Neural cell (in vitro differentiated cells): ENCODE measurements around the gene DOP1B. TPM values are rescaled to one million over a fixed set of nuclear protein-coding genes. Genes with fewer than 3 reads are reported as not detected.

Source experiments
- H2AFZ ChIP-seq: fragments of 200-600, 300-800 bp; sonication (generic), shearing (Covaris generic); 2 replicates; pipeline ENCODE4 v1.6.0; 2014; ENCODE audit warnings: low read depth, mild to moderate bottlenecking, antibody characterized with exemption, low read length, moderate library complexity
- H3F3A ChIP-seq: fragments of 200-600 bp; shearing (Covaris generic); 2 replicates; pipeline ENCODE4 v1.6.1; 2016; ENCODE audit warnings: mild to moderate bottlenecking, moderate library complexity, mixed read lengths, antibody characterized with exemption, low read length; ENCODE audit not compliant: insufficient read depth, poor library complexity, severe bottlenecking
- H3K27ac ChIP-seq: fragments of 200-600, 300-800 bp; sonication (generic), shearing (Covaris generic); 2 replicates; pipeline ENCODE4 v1.5.1; 2014; ENCODE audit warnings: mild to moderate bottlenecking, low read length, moderate library complexity
- H3K27me3 ChIP-seq: fragments of 300-800, 200-600 bp; sonication (generic), shearing (Covaris generic); 2 replicates; pipeline ENCODE4 v1.6.0; 2014; ENCODE audit warnings: mild to moderate bottlenecking, low read depth, low read length, moderate library complexity; ENCODE audit not compliant: insufficient read depth
- H3K36me3 ChIP-seq: fragments of 300-800, 200-600 bp; sonication (generic), shearing (Covaris generic); 2 replicates; pipeline ENCODE4 v1.5.1; 2014; ENCODE audit warnings: mild to moderate bottlenecking, antibody characterized with exemption, low read length, moderate library complexity; ENCODE audit not compliant: insufficient read depth
- H3K4me2 ChIP-seq: fragments of 300-800, 200-600 bp; sonication (generic), shearing (Covaris generic); 2 replicates; pipeline ENCODE4 v1.6.0; 2014; ENCODE audit warnings: mild to moderate bottlenecking, low read length
- H3K4me3 ChIP-seq: fragments of 300-800, 200-600 bp; sonication (generic), shearing (Covaris generic); 2 replicates; pipeline ENCODE4 v1.5.1; 2014; ENCODE audit warnings: mild to moderate bottlenecking, low read length, moderate library complexity
- H3K79me2 ChIP-seq: fragments of 200-600 bp; shearing (Covaris generic); replicated peaks from 2 replicates; pipeline ENCODE4 v1.6.0; 2014; ENCODE audit warnings: mild to moderate bottlenecking, low read length, moderate library complexity; ENCODE audit not compliant: insufficient read depth
- H3K9ac ChIP-seq: fragments of 300-800, 200-600 bp; sonication (generic), shearing (Covaris generic); 2 replicates; pipeline ENCODE4 v1.6.1; 2016; ENCODE audit warnings: mild to moderate bottlenecking, low read length, mixed read lengths
- H3K9me2 ChIP-seq: fragments of 200-600 bp; shearing (Covaris generic); 2 replicates; pipeline ENCODE4 v1.6.1; 2016; ENCODE audit warnings: mild to moderate bottlenecking, low read length, mixed read lengths; ENCODE audit not compliant: insufficient read depth
- H3K9me3 ChIP-seq: fragments of 200-600, 300-800 bp; sonication (generic), shearing (Covaris generic); 2 replicates; pipeline ENCODE4 v1.6.1; 2016; ENCODE audit warnings: mild to moderate bottlenecking, mixed run types, low read length, moderate library complexity, mixed read lengths
- H4K20me1 ChIP-seq: fragments of 200-600 bp; shearing (Covaris generic); 2 replicates; pipeline ENCODE4 v1.6.1; 2016; ENCODE audit warnings: mild to moderate bottlenecking, mixed run types; ENCODE audit not compliant: insufficient read depth
- CTCF ChIP-seq: fragments of 450-650 bp; IDR thresholded peaks from 2 replicates; pipeline ENCODE4 v1.5.1; 2014; ENCODE audit warnings: antibody characterized with exemption, mild to moderate bottlenecking, moderate library complexity; ENCODE audit not compliant: poor library complexity, severe bottlenecking
- EP300 ChIP-seq: fragments of 450-650 bp; conservative IDR thresholded peaks from 2 replicates; pipeline ENCODE4 v1.6.1; 2014; ENCODE audit warnings: antibody characterized with exemption, mild to moderate bottlenecking, moderate library complexity; ENCODE audit not compliant: poor library complexity, severe bottlenecking
- EZH2 ChIP-seq: fragments of 200-600, 300-800 bp; shearing (Covaris generic), sonication (generic); IDR thresholded peaks from 2 replicates; pipeline ENCODE4 v1.6.1; 2014; ENCODE audit warnings: antibody characterized with exemption, low read length, borderline replicate concordance, mild to moderate bottlenecking; ENCODE audit not compliant: insufficient read depth, poor library complexity, severe bottlenecking
- MXI1 ChIP-seq: fragments of 450-650 bp; conservative IDR thresholded peaks from 2 replicates; pipeline ENCODE4 v1.6.1; 2014; ENCODE audit warnings: antibody characterized with exemption, mild to moderate bottlenecking; ENCODE audit not compliant: poor library complexity, severe bottlenecking
- POLR2AphosphoS5 ChIP-seq: IDR thresholded peaks from 2 replicates; pipeline ENCODE4 v1.6.1; 2012
- RAD21 ChIP-seq: fragments of 450-650 bp; conservative IDR thresholded peaks from 2 replicates; pipeline ENCODE4 v1.6.1; 2014; ENCODE audit warnings: antibody characterized with exemption, mild to moderate bottlenecking, moderate library complexity
- REST ChIP-seq: IDR thresholded peaks from 2 replicates; pipeline ENCODE4 v1.6.1; 2012; ENCODE audit warnings: borderline replicate concordance
- SMC3 ChIP-seq: fragments of 450-650 bp; conservative IDR thresholded peaks from 2 replicates; pipeline ENCODE4 v1.6.1; 2014; ENCODE audit warnings: antibody characterized with exemption, mild to moderate bottlenecking, moderate library complexity; ENCODE audit not compliant: poor library complexity
- TAF1 ChIP-seq: IDR thresholded peaks from 2 replicates; pipeline ENCODE4 v1.6.1; 2012; ENCODE audit warnings: low read depth
- polyA plus RNA-seq: library from polyadenylated mRNA; depleted of rRNA; stranded (reverse); fragments of >200 nt; gene quantifications from 2 replicates; pipeline ENCODE4 v1.2.3, GENCODE V29; 2014

DOP1B gene
- polyA plus RNA-seq, 1 donor from 2014 or later, result 14.0 TPM

GRCh38 chr21:36126208-36126565, 30.4 kb upstream of the DOP1B start:
- no peaks in the 10 kb centered on the region for H3K36me3 ChIP-seq
- H3K79me2 ChIP-seq, result no peaks in the 10 kb centered on the region
- H2AFZ ChIP-seq, result no peak overlapping the region
- H3K4me2 ChIP-seq, result no peak overlapping the region
- H3K27ac ChIP-seq, result no peak overlapping the region
- peaks cover 10% of the 10 kb centered on the region for H3K27me3 ChIP-seq
- H3K4me3 ChIP-seq, result no peak overlapping the region
- no peak for TF ChIP-seq POLR2AphosphoS5
- no peaks in the 10 kb centered on the region for H4K20me1 ChIP-seq
- H3K9me3 ChIP-seq, result no peaks in the 10 kb centered on the region
- H3K9me2 ChIP-seq, result no peaks in the 10 kb centered on the region
- no peaks in the 10 kb centered on the region for H3F3A ChIP-seq
- no peak overlapping the region for H3K9ac ChIP-seq

GRCh38 chr21:36126621-36127110, 30.0 kb upstream of the DOP1B start:
- TF ChIP-seq POLR2AphosphoS5 (no peak), REST (no peak)
- Histone ChIP-seq H3K36me3 (no peaks in the 10 kb centered on the region), H2AFZ (no peak overlapping the region)

GRCh38 chr21:36127250-36127904, 29.2 kb upstream of the DOP1B start:
- no peaks in the 10 kb centered on the region for H3K79me2 ChIP-seq
- TF ChIP-seq MXI1, result no peak
- H2AFZ ChIP-seq, result no peak overlapping the region
- H3K4me3 ChIP-seq, result no peak overlapping the region
- no peak overlapping the region for H3K9ac ChIP-seq
- no peaks in the 10 kb centered on the region for H3K9me2 ChIP-seq
- H3K27me3 ChIP-seq, result peaks cover 15% of the 10 kb centered on the region
- no peaks in the 10 kb centered on the region for H4K20me1 ChIP-seq
- H3K9me3 ChIP-seq, result no peaks in the 10 kb centered on the region
- no peaks in the 10 kb centered on the region for H3F3A ChIP-seq
- no peaks in the 10 kb centered on the region for H3K36me3 ChIP-seq
- H3K27ac ChIP-seq, result no peak overlapping the region
- no peak overlapping the region for H3K4me2 ChIP-seq

More at GRCh38 chr21:36126621-36127110, 30.0 kb upstream of the DOP1B start:
- Histone ChIP-seq H3K9ac (no peak overlapping the region), H3K9me3 (no peaks in the 10 kb centered on the region), H3K9me2 (no peaks in the 10 kb centered on the region), H3F3A (no peaks in the 10 kb centered on the region), H4K20me1 (no peaks in the 10 kb centered on the region), H3K4me2 (no peak overlapping the region), H3K27ac (no peak overlapping the region), H3K79me2 (no peaks in the 10 kb centered on the region), H3K27me3 (peaks cover 10% of the 10 kb centered on the region), H3K4me3 (no peak overlapping the region)

- Histone ChIP-seq H3K4me3 (no peak overlapping the region), H3K36me3 (no peaks in the 10 kb centered on the region), H3K27ac (no peak overlapping the region), H3K9ac (no peak overlapping the region), H3K27me3 (peaks cover 21% of the 10 kb centered on the region), H3F3A (no peaks in the 10 kb centered on the region), H4K20me1 (no peaks in the 10 kb centered on the region), H3K9me3 (no peaks in the 10 kb centered on the region), H2AFZ (no peak overlapping the region), H3K4me2 (no peak overlapping the region), H3K79me2 (no peaks in the 10 kb centered on the region), H3K9me2 (no peaks in the 10 kb centered on the region)
- TF ChIP-seq TAF1 (no peak), REST (no peak), CTCF (no peak), EP300 (no peak), MXI1 (no peak), EZH2 (no peak), RAD21 (no peak), POLR2AphosphoS5 (no peak), SMC3 (no peak)
Measured at GRCh38 chr21:36127977-36128376, 28.6 kb upstream of the DOP1B start.
